GM12892 (cell line): ENCODE measurements around the gene MPHOSPH9.

Experiments used
- POLR2A ChIP-seq: IDR thresholded peaks from 2 replicates; pipeline ENCODE4 v1.6.1; 2011; ENCODE audit warnings: low read depth, low read length, control low read depth
- POLR2AphosphoS5 ChIP-seq: IDR thresholded peaks from 2 replicates; pipeline ENCODE4 v1.6.1; 2011; ENCODE audit warnings: low read depth, low read length, control low read depth
- TAF1 ChIP-seq: IDR thresholded peaks from 2 replicates; pipeline ENCODE4 v1.6.1; 2011; ENCODE audit warnings: low read depth, mild to moderate bottlenecking, control low read depth, low read length, borderline replicate concordance

GRCh38 chr12:123232472-123232806, 502 bp downstream of the MPHOSPH9 start:
- no peak for TF ChIP-seq POLR2A
- TF ChIP-seq POLR2AphosphoS5 = no peak
- TF ChIP-seq TAF1 = no peak
